K562 (cell line): ENCODE results near the gene SHB. TPM values are rescaled to one million over a fixed set of nuclear protein-coding genes. Genes with fewer than 3 reads are reported as not detected.

Experiments
- NEUROD1 ChIP-seq: fragments of 150-350 bp; IDR thresholded peaks from 2 replicates; pipeline ENCODE4 v1.6.1; 2014; ENCODE audit warnings: borderline replicate concordance, low read length, low read depth; ENCODE audit not compliant: partially characterized antibody
- POLR3A ChIP-seq: IDR thresholded peaks from 2 replicates; pipeline ENCODE4 v1.6.1; 2011; ENCODE audit warnings: borderline replicate concordance, mild to moderate bottlenecking, moderate library complexity; ENCODE audit not compliant: insufficient read length, insufficient read depth; ENCODE audit errors: extremely low read depth
- polyA plus RNA-seq, 8 experiments: library from polyadenylated mRNA; depleted of rRNA in 4 of 8; stranded (reverse) in 5 of 8; unstranded in 3 of 8; fragments of >200 nt; fragmentation: Nextera tagmentation in 2 of 8; fragmentation: Illumina TruSeq in 1 of 8; extraction: Ambion mirVana in 2 of 8; extraction: Trizol in 1 of 8; gene quantifications; 2 replicates each; pipeline versions ENCODE4 v1.2.1 to v1.2.3, GENCODE V29; 2011 to 2014; ENCODE audit warnings: inconsistent platforms in 1 of 8, missing spikeins in 1 of 8
- total RNA-seq, 7 experiments: library from RNA; depleted of rRNA in 6 of 7; stranded (reverse); fragments of >200 nt in 6 of 7; fragmentation: Illumina TruSeq in 2 of 7; extraction: Trizol in 2 of 7; gene quantifications; 2 replicates each; pipeline versions ENCODE4 v1.2.1 to v1.2.3, GENCODE V29; 2011 to 2021; ENCODE audit warnings: low replicate concordance in 1 of 7
- TF ChIP-seq, protein P1 (sequence below), 2 experiments: fragments of 450-650 bp; formaldehyde crosslinking in 1 of 2; IDR thresholded peaks; 2 replicates each; pipeline versions ENCODE4 v1.4.0 to v1.6.1; 2014 to 2020; ENCODE audit warnings: mild to moderate bottlenecking in 2 of 2, borderline replicate concordance in 1 of 2, low read depth in 1 of 2

SHB gene
- total and polyA plus RNA-seq, 9 of the 15 experiments (the other 6 are each of a cell fraction or from before 2014, with no cell fraction given) = 0.78 to 16.0 (median 5.3) TPM

DNA sequence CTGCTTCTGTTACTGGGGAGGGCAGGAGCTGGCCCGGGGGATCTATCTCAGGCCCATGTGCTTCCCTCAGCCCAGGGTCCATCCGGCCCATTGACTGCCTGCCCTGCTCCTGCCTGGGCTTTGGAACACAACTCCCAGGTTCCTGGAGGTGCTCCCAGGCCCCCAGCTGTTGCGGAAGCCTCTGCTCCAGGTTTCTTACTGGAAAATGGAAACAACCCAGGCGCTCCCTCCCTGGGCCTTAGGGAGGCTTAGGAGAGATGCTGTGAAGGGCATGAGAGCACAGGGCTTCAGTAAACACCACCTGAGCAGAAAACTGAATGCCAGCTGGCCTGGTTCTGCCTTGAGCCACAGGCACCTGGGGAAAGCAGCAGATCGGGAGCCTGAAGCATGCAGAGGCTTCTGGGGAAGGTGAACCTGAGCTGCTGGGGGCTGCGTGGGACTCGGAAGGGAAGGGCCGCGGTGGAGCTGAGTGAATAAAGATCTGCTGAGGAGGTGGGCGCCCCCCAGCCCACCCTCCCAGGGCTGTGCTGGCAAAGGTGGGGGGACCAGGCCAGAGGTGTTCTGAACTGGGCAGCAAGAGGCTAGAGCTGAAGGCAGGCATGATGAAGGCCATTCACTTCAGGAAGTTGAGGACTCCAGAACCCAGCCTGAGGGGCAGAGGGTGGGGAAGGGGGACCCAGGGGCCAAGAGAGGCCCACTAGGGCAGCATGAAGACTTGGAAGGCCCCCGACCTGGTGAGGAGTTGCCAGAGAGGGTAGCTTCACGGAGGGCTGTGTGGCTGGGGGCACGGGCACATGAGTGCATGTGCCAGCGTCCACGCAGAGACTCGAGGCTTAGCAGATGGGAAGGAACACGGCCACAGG is 64.8 kb downstream of the SHB start (continued):
- TF ChIP-seq, protein P1, sequence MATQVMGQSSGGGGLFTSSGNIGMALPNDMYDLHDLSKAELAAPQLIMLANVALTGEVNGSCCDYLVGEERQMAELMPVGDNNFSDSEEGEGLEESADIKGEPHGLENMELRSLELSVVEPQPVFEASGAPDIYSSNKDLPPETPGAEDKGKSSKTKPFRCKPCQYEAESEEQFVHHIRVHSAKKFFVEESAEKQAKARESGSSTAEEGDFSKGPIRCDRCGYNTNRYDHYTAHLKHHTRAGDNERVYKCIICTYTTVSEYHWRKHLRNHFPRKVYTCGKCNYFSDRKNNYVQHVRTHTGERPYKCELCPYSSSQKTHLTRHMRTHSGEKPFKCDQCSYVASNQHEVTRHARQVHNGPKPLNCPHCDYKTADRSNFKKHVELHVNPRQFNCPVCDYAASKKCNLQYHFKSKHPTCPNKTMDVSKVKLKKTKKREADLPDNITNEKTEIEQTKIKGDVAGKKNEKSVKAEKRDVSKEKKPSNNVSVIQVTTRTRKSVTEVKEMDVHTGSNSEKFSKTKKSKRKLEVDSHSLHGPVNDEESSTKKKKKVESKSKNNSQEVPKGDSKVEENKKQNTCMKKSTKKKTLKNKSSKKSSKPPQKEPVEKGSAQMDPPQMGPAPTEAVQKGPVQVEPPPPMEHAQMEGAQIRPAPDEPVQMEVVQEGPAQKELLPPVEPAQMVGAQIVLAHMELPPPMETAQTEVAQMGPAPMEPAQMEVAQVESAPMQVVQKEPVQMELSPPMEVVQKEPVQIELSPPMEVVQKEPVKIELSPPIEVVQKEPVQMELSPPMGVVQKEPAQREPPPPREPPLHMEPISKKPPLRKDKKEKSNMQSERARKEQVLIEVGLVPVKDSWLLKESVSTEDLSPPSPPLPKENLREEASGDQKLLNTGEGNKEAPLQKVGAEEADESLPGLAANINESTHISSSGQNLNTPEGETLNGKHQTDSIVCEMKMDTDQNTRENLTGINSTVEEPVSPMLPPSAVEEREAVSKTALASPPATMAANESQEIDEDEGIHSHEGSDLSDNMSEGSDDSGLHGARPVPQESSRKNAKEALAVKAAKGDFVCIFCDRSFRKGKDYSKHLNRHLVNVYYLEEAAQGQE (IDR thresholded peaks at IDR 0.05; ENCODE audit: borderline replicate concordance) = no peak
- TF ChIP-seq, protein P1 (CRISPR knock-in tag; IDR thresholded peaks at IDR 0.05; ENCODE audit: low read depth) = no peak
- TF ChIP-seq NEUROD1 (no peak), POLR3A (no peak)
